IMR-90 (cell line): Measurements from ENCODE around the gene PRR36. TPM values are rescaled to one million over a fixed set of nuclear protein-coding genes. Genes with fewer than 3 reads are reported as not detected.

Source experiments
- ATAC-seq: fragments of 200-7000 bp; cut with Tn5 transposase; 2 replicates; pipeline ENCODE4 v1.9.1; 2020; ENCODE audit warnings: low read depth, mild to moderate bottlenecking, moderate library complexity
- BruUV-seq: library from RNA; stranded (reverse); fragments of 400-500 nt; replicated peaks from 2 replicates; lab custom pipeline; 2021; lab: Mats Ljungman, UMichigan
- CTCF ChIA-PET: fragments of 300-600 bp; formaldehyde crosslinking; extraction: SDS; loops from one replicate; lab custom pipeline; 2021; ENCODE audit warnings: antibody characterized with exemption; lab: Yijun Ruan, JAX
- POLR2A ChIA-PET: fragments of 300-600 bp; sonication (Branson Sonifier 250); formaldehyde crosslinking; loops from one replicate; lab custom pipeline; 2022; ENCODE audit warnings: antibody characterized with exemption; ENCODE audit not compliant: unreplicated experiment; lab: Charles Lee
- DNase-seq: peaks from one replicate; pipeline ENCODE4 v3.0.0; 2013
- H2AFZ ChIP-seq: replicated peaks from 2 replicates; pipeline ENCODE3; 2013; ENCODE audit warnings: low read length, mild to moderate bottlenecking; ENCODE audit not compliant: poor library complexity
- H2AK5ac ChIP-seq: 2 replicates; pipeline ENCODE4 v1.6.1; 2013; ENCODE audit warnings: low read depth, low read length, inconsistent platforms
- H2AK9ac ChIP-seq: replicated peaks from 2 replicates; pipeline ENCODE3; 2013; ENCODE audit warnings: mild to moderate bottlenecking, low read depth, low read length, moderate library complexity; ENCODE audit not compliant: poor library complexity
- H2BK120ac ChIP-seq: 2 replicates; pipeline ENCODE4 v1.6.1; 2013; ENCODE audit warnings: low read depth, low read length, inconsistent platforms
- H2BK15ac ChIP-seq: 3 replicates; pipeline ENCODE4 v1.6.1; 2013; ENCODE audit warnings: low read depth, low read length, inconsistent platforms
- H2BK20ac ChIP-seq: 2 replicates; pipeline ENCODE4 v1.6.1; 2013; ENCODE audit warnings: low read depth, mild to moderate bottlenecking, inconsistent platforms, low read length, moderate library complexity
- H2BK5ac ChIP-seq: 2 replicates; pipeline ENCODE4 v1.6.1; 2013; ENCODE audit warnings: mild to moderate bottlenecking, low read depth, low read length, inconsistent platforms; ENCODE audit not compliant: poor library complexity, severe bottlenecking
- H3K14ac ChIP-seq: replicated peaks from 2 replicates; pipeline ENCODE4 v1.6.1; 2013; ENCODE audit warnings: low read depth, low read length, inconsistent platforms
- H3K18ac ChIP-seq: 2 replicates; pipeline ENCODE4 v1.6.1; 2013; ENCODE audit warnings: low read depth, low read length, control low read depth
- H3K23ac ChIP-seq: 2 replicates; pipeline ENCODE4 v1.6.1; 2013; ENCODE audit warnings: low read depth, low read length, inconsistent platforms
- H3K27ac ChIP-seq: 2 replicates; pipeline ENCODE4 v1.5.1; 2013; ENCODE audit warnings: mild to moderate bottlenecking, control low read depth, low read length; ENCODE audit not compliant: insufficient read depth
- H3K27me3 ChIP-seq: 2 replicates; pipeline ENCODE4 v1.6.1; 2013; ENCODE audit warnings: low read length; ENCODE audit not compliant: control insufficient read depth, insufficient read depth
- H3K36me3 ChIP-seq: 2 replicates; pipeline ENCODE4 v1.6.1; 2013; ENCODE audit warnings: low read length, mixed read lengths; ENCODE audit not compliant: control insufficient read depth, insufficient read depth
- H3K4ac ChIP-seq: 2 replicates; pipeline ENCODE4 v1.6.1; 2013; ENCODE audit warnings: low read depth, low read length, inconsistent platforms
- H3K4me1 ChIP-seq: 2 replicates; pipeline ENCODE4 v1.6.1; 2013; ENCODE audit warnings: low read length, mixed read lengths; ENCODE audit not compliant: control insufficient read depth, insufficient read depth
- H3K4me2 ChIP-seq: 2 replicates; pipeline ENCODE4 v1.6.1; 2013; ENCODE audit warnings: low read depth, mild to moderate bottlenecking, control low read depth, low read length, moderate library complexity
- H3K4me3 ChIP-seq: 2 replicates; pipeline ENCODE4 v1.5.1; 2013; ENCODE audit warnings: low read depth, mild to moderate bottlenecking, control low read depth, low read length, moderate library complexity; ENCODE audit not compliant: insufficient read depth
- H3K56ac ChIP-seq: 2 replicates; pipeline ENCODE4 v1.6.1; 2013; ENCODE audit warnings: low read length, inconsistent platforms; ENCODE audit not compliant: insufficient read depth; ENCODE audit errors: extremely low read depth
- H3K79me1 ChIP-seq, 2 experiments: 2 replicates each; pipeline ENCODE4 v1.6.1; 2013; ENCODE audit warnings: low read length in 2 of 2, inconsistent platforms in 1 of 2, low read depth in 1 of 2
- H3K9ac ChIP-seq: 2 replicates; pipeline ENCODE4 v1.6.1; 2013; ENCODE audit warnings: low read depth, low read length, control low read depth
- H3K9me1 ChIP-seq: 2 replicates; pipeline ENCODE4 v1.6.1; 2013; ENCODE audit warnings: low read length, inconsistent platforms; ENCODE audit not compliant: insufficient read depth
- H3K9me3 ChIP-seq: 2 replicates; pipeline ENCODE4 v1.6.1; 2013; ENCODE audit warnings: low read length; ENCODE audit not compliant: control insufficient read depth, insufficient read depth
- H4K20me1 ChIP-seq: 2 replicates; pipeline ENCODE4 v1.6.1; 2013; ENCODE audit warnings: low read length, inconsistent platforms; ENCODE audit not compliant: insufficient read depth
- H4K5ac ChIP-seq: 2 replicates; pipeline ENCODE4 v1.6.1; 2013; ENCODE audit warnings: mild to moderate bottlenecking, low read depth, low read length, control low read depth
- H4K8ac ChIP-seq, 2 experiments: 2 replicates each; pipeline ENCODE4 v1.6.1; 2013; ENCODE audit warnings: low read depth in 2 of 2, low read length in 2 of 2, control low read depth in 1 of 2, inconsistent platforms in 1 of 2
- H4K91ac ChIP-seq: 2 replicates; pipeline ENCODE4 v1.6.1; 2013; ENCODE audit warnings: low read depth, low read length, inconsistent platforms; ENCODE audit not compliant: insufficient read depth
- CTCF ChIP-seq: conservative IDR thresholded peaks from 2 replicates; pipeline ENCODE4 v1.5.1; 2012; ENCODE audit warnings: mild to moderate bottlenecking, low read depth, low read length, improper control_type of control experiment
- MAZ ChIP-seq: IDR thresholded peaks from 2 replicates; pipeline ENCODE4 v1.6.1; 2012; ENCODE audit warnings: low read depth, mild to moderate bottlenecking, low read length, improper control_type of control experiment, moderate library complexity, borderline replicate concordance
- RAD21 ChIP-seq: IDR thresholded peaks from 2 replicates; pipeline ENCODE4 v1.6.1; 2012; ENCODE audit warnings: low read length, improper control_type of control experiment
- WGBS, 2 experiments: methylation state at CpG; one replicate each; pipeline versions ENCODE4 v1.1.5 to v1.1.7; 2013; ENCODE audit warnings: missing lambda C conversion rate in 2 of 2; ENCODE audit not compliant: insufficient read length in 1 of 2; ENCODE audit errors: extremely low coverage in 2 of 2; 5-methylcytosine and 5-hydroxymethylcytosine counted together
- dilution Hi-C: fragments of 300-500 bp; cut with HindIII; formaldehyde crosslinking; loops from one replicate; pipeline ENCODE4 v1.14.3; 2018; ENCODE audit warnings: low sequenced_read_pairs; ENCODE audit not compliant: unreplicated experiment
- in situ Hi-C: fragments of 300-500 bp; cut with MboI; formaldehyde crosslinking; loops from 3 replicates; pipeline ENCODE4 v1.14.3; 2019; ENCODE audit warnings: low sequenced_read_pairs, inconsistent platforms, mixed read lengths
- intact Hi-C: fragments of 100-400 bp; cut with micrococcal nuclease; formaldehyde crosslinking; loops from 2 replicates; pipeline ENCODE4 v1.10.0; 2022
- polyA plus RNA-seq, 3 experiments: library from polyadenylated mRNA; depleted of rRNA; stranded (reverse); fragments of >200 nt; gene quantifications; 2 replicates each; pipeline ENCODE4 v1.2.3, GENCODE V29; 2012; ENCODE audit warnings: low replicate concordance in 1 of 3
- total RNA-seq: library from RNA; depleted of rRNA; stranded (reverse); fragments of >200 nt; gene quantifications from 2 replicates; pipeline ENCODE4 v1.2.3, GENCODE V29; 2012

Gene PRR36
- total and polyA plus RNA-seq, 2 of the 4 experiments (the other 2 are of a cell fraction), result 0.02 TPM; not detected in 1

- H3K23ac ChIP-seq, result no peak overlapping the region
- in situ Hi-C loops, result no loop called here
- no peak overlapping the region for H2AK9ac ChIP-seq
- H2BK120ac ChIP-seq, result no peak overlapping the region
- no peak overlapping the region for H3K14ac ChIP-seq
- peaks cover 28% of the 10 kb centered on the region for H3K36me3 ChIP-seq
- ChIA-PET POLR2A (no interaction called here), CTCF (no interaction called here)
- intact Hi-C loops, result no loop called here
- no peak overlapping the region for H3K18ac ChIP-seq
- no peak overlapping the region for H3K4ac ChIP-seq
- no peak overlapping the region for H4K91ac ChIP-seq
- no peaks in the 10 kb centered on the region for H3K9me3 ChIP-seq
- no peak overlapping the region for H3K9ac ChIP-seq
- no peak overlapping the region for H3K56ac ChIP-seq
- H2BK15ac ChIP-seq, result no peak overlapping the region
- no peak overlapping the region for H2AFZ ChIP-seq
- no TSS peak for BruUV-seq
- peaks cover 16% of the 10 kb centered on the region for H4K20me1 ChIP-seq
- DNase-seq, result no peak
- no peak overlapping the region for H3K4me3 ChIP-seq
- 97% methylated on average over 17 of the region's 39 CpGs; no CpG with 5 or more reads in 1 of the 2 experiments for WGBS, 2 experiments
- no peak overlapping the region for H2AK5ac ChIP-seq
- TF ChIP-seq RAD21, result no peak
- no peak for TF ChIP-seq MAZ
- no peak for TF ChIP-seq CTCF
- H4K5ac ChIP-seq, result no peak overlapping the region
- H2BK20ac ChIP-seq, result no peak overlapping the region
- no peak overlapping the region for H2BK5ac ChIP-seq
- no peak overlapping the region for H4K8ac ChIP-seq
- dilution Hi-C loops, result no loop called here
- H3K4me1 ChIP-seq, result peaks cover 10% of the 10 kb centered on the region; the same call in 1 of the 2 replicates
- ATAC-seq, result no peak
- peaks cover 11% of the 10 kb centered on the region for H3K27me3 ChIP-seq
- H3K79me1 ChIP-seq, result peaks cover 0 to 11% of the 10 kb centered on the region in 2 experiments; a peak in 2 of 4 replicates
- H3K4me2 ChIP-seq, result no peak overlapping the region
- H3K9me1 ChIP-seq, result no peaks in the 10 kb centered on the region
- no peak overlapping the region for H3K27ac ChIP-seq
These were observed 38.7 kb upstream of the PRR36 start for GRCh38 chr19:7912697-7913564.
